ACHN (cell line): ENCODE data around the gene EDN1.

ENCODE experiments used
- DNase-seq: peaks from one replicate; pipeline ENCODE4 v3.0.0-alpha.2; 2015
- in situ Hi-C: cut with HindIII; loops from 2 replicates; pipeline ENCODE4 v1.10.0; 2017; ENCODE audit warnings: low sequenced_read_pairs, low pct_ligation_motif_present, low pct_unique_long_range_greater_than_20kb

Gene EDN1

GRCh38 chr6:12291839-12292604, 1.9 kb downstream of the EDN1 start:
- in situ Hi-C loops, result loop anchor here (10.0 kb wide), 1 partner anchor 313 kb away; no protein-coding TSS in a partner anchor

GRCh38 chr6:12293235-12293930, 3.2 kb downstream of the EDN1 start:
- in situ Hi-C loops, result loop anchor here (10.0 kb wide), 1 partner anchor 311 kb away; no protein-coding TSS in a partner anchor

More at GRCh38 chr6:12291839-12292604, 1.9 kb downstream of the EDN1 start:
- peak; percentile 39 for DNase-seq

GRCh38 chr6:12293931-12294807, 4.0 kb downstream of the EDN1 start:
- in situ Hi-C loops, result loop anchor here (10.0 kb wide), 1 partner anchor 311 kb away; no protein-coding TSS in a partner anchor
- DNase-seq, result no peak

More at GRCh38 chr6:12293235-12293930, 3.2 kb downstream of the EDN1 start:
- no peak for DNase-seq

- in situ Hi-C loops, result loop anchor here (10.0 kb wide), 1 partner anchor 310 kb away; no protein-coding TSS in a partner anchor
- DNase-seq, result no peak
Observed at GRCh38 chr6:12294851-12295536, 4.8 kb downstream of the EDN1 start.

DNA sequence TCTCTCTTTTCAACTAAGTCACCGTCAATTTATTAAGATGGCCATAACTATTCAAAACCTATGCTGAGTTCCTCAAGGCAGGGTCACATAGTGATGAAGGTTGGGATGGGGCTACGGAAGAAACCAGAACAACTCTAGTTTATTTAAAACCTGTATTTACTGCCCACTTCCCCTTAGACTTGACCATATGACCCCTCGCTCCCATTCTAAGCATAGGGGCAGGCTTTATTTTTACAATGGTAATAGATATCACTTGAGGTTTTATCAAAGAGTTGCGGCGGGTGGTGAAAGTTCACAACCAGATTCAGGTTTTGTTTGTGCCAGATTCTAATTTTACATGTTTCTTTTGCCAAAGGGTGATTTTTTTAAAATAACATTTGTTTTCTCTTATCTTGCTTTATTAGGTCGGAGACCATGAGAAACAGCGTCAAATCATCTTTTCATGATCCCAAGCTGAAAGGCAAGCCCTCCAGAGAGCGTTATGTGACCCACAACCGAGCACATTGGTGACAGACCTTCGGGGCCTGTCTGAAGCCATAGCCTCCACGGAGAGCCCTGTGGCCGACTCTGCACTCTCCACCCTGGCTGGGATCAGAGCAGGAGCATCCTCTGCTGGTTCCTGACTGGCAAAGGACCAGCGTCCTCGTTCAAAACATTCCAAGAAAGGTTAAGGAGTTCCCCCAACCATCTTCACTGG, 5.5 kb downstream of the EDN1 start:
- in situ Hi-C loops, result loop anchor here (10.0 kb wide), 1 partner anchor 309 kb away; no protein-coding TSS in a partner anchor
- DNase-seq, result no peak

GRCh38 chr6:12296255-12296573, 6.1 kb downstream of the EDN1 start:
- peak; percentile 57 for DNase-seq
- in situ Hi-C loops, result loop anchor here (10.0 kb wide), 1 partner anchor 309 kb away; no protein-coding TSS in a partner anchor

GRCh38 chr6:12296604-12297003, 6.4 kb downstream of the EDN1 start:
- no peak for DNase-seq
- in situ Hi-C loops, result loop anchor here (10.0 kb wide), 1 partner anchor 308 kb away; no protein-coding TSS in a partner anchor

GRCh38 chr6:12297363-12298016, 7.3 kb downstream of the EDN1 start:
- in situ Hi-C loops, result loop anchor here (10.0 kb wide), 1 partner anchor 307 kb away; no protein-coding TSS in a partner anchor
- no peak for DNase-seq

- no peak for DNase-seq
- in situ Hi-C loops, result loop anchor here (10.0 kb wide), 1 partner anchor 307 kb away; no protein-coding TSS in a partner anchor
Observed at GRCh38 chr6:12298017-12298978, 8.1 kb downstream of the EDN1 start.

GRCh38 chr6:12298995-12299394, 8.8 kb downstream of the EDN1 start:
- DNase-seq, result no peak
- in situ Hi-C loops, result loop anchor here (10.0 kb wide), 1 partner anchor 306 kb away; no protein-coding TSS in a partner anchor

- in situ Hi-C loops, result no loop called here
- DNase-seq, result no peak
Observed at GRCh38 chr6:12301018-12301417, 10.9 kb downstream of the EDN1 start.

GRCh38 chr6:12304487-12304886, 14.3 kb downstream of the EDN1 start:
- in situ Hi-C loops, result no loop called here

DNA sequence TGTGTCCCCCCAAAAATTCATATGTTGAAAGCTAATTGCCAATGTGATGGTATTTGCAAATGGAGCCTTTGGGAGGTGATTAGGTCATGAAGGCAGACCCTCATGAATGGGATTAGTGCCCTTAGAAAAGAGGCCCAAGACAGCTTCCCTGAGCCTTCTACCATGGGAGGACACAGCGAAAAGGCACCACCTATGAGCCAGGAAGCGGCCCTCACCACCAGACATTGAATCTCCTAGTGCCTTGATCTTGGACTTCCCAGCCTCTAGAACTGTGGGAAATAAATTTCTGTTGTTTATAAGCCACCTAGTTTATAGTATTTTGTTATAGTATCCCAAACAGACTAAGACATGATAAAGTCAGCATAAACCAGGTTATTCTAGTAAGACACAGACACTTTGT, 18.9 kb downstream of the EDN1 start:
- in situ Hi-C loops, result no loop called here
- no peak for DNase-seq

More at GRCh38 chr6:12304487-12304886, 14.3 kb downstream of the EDN1 start:
- no peak for DNase-seq

GRCh38 chr6:12311106-12311505, 20.9 kb downstream of the EDN1 start:
- in situ Hi-C loops, result no loop called here

GRCh38 chr6:12312736-12313135, 22.6 kb downstream of the EDN1 start:
- in situ Hi-C loops, result no loop called here
- no peak for DNase-seq

More at GRCh38 chr6:12311106-12311505, 20.9 kb downstream of the EDN1 start:
- peak; percentile 25 for DNase-seq
